GM19395 (cell line): ENCODE measurements around the gene RNF14.
A peak's percentile ranks its signal among the peaks of the same experiment; 100 is the strongest.

Source experiments
- ATAC-seq: cut with Tn5 transposase; IDR thresholded peaks from one replicate; pipeline ENCODE4 v1.9.1; 2021; ENCODE audit warnings: mild to moderate bottlenecking, moderate library complexity; ENCODE audit not compliant: unreplicated experiment

RNF14 gene

DNA sequence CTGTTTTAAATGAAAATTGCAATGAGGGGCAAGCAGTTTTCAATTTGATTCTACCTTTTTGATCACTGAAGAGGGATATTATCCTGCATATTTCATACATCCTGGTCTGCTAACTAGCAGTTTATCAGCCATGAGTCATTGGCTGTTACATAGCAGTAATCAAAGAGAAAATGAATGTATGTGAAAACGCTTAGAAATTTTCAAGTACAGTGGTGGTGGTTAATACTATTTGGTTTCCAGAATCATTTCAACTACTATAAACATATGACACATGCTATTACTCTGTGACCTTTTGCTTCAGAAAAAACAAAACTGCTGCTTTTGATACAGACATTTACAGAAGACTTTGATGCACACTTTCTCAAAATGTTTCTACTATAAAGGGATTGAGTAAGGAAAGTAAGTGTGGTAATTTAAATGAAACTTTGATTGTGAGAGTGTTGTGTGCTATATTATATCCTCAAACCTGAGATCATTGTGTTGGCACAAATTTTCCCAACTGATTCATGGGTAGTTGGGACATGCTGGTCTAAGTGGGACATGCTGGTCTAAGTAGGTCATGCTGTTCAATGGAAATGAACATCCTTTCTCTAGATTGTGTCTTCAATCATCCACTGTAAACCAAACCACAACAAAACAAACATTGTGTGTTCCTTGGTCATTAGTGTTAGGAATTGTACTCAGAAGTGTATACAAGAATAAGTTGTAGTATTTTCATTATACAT, 5.1 kb downstream of the RNF14 start:
- ATAC-seq, result no peak

DNA sequence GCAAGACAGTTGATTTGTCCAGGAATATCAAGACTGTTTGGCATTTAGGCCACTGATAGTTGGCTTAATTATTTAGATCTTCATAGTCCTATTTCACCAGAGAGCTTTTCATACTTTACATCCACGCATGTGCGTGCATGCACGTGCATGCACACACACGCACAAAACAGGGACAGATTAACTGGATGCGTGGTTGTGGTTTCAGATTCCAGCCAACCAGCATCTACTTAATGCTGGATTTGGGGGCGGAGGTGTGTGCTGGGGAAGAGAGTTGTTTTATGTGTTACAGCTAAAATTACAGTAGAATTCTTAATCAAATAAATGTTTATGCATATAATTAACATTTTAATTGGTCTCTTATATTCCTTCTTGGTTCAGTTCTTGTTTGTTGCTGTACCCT, 7.3 kb downstream of the RNF14 start:
- ATAC-seq, result no peak

GRCh38 chr5:141978389-141978788, 9.5 kb downstream of the RNF14 start:
- ATAC-seq, result no peak

DNA sequence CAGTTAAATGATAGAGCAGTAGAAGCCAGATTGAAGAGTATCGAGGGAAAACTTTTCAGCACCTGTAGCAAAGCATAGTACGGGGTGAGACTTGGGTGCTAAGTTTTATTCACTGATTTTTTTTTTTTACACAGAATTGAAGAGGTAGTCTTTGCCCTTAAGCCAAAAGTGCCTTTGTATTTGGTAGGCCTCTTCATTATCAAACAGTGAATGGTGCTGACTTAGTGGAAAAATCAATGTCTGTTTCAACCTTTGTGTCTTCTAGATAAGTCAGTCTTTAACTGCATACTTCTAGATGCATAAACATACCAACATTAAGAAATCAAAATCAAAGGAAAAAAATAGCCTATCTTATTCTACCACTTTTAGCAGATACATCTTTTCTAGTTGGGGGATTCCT, 13.7 kb downstream of the RNF14 start:
- no peak for ATAC-seq

- no peak for ATAC-seq
Measured at GRCh38 chr5:141986072-141986471, 17.2 kb downstream of the RNF14 start.

- no peak for ATAC-seq
Measured at GRCh38 chr5:141989720-141990119, 20.8 kb downstream of the RNF14 start.

- no peak for ATAC-seq
Measured at GRCh38 chr5:141992349-141992963, 23.6 kb downstream of the RNF14 start.

- no peak for ATAC-seq
Measured at GRCh38 chr5:141994511-141995136, 25.7 kb downstream of the RNF14 start.

DNA sequence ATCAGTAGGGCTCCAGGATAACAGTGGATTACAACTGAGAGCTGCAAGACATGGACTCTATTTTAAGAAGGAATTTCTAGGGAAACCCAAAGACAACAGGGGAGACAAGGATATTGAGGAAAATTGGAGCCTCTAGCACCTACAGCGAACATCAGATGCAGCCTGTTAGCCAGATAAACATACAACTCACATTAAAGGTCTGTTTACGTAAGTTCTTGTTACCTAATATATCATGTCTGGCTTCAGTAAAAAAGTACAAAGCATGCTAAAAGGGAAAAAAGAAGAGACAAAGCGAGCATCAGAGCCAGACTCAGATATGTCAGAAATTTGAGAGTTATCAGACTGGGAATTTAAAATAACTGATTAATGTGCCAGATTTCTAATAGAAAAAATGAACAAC, 26.8 kb downstream of the RNF14 start:
- no peak for ATAC-seq

DNA sequence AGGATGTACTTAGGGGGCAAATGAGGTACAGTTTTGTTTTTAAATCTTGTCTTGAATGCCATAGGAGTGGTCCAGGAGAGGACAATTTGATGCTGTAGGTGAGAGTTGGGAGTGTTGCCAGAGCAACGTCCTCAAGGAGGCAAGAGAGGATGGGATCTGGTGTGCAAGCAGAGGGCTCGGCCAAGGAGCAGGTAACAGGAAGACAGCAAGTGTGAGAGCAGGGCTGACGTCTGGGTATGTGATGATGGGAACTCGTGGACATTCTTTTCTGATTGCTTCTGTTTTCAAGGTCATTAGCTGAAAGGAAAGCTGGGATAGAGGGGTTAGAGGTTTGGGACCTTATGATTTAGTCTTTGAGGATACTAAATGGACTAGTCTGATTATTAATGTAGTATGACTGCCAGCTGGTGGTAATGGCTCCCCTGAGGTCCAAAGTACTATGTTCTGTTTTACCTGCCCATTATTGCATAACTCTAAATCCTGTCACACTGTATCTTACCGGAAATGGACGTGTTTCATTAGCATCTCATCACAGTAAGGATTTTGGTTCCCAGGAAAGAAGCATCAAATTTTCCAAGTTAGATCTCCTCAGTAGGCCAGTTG, 28.6 kb downstream of the RNF14 start:
- no peak for ATAC-seq

DNA sequence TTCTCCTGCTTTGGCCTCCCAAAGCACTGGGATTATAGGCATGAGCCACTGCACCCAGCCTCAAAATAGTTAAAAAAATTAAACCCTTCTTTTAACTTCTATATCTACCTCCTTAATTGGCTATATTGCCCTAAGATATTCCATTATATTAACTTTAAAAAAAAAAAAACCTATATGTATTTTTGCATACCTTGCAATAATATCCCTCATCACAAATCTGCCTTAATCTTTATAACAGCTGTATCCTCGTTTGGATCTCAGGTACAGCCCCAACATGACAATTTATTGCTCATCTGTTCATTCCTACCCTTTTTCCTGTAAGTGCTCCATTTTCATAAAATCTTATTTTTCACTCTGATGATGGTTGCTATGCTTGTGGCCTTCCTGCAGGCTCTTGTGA, 31.3 kb downstream of the RNF14 start:
- no peak for ATAC-seq

- no peak for ATAC-seq
Measured at GRCh38 chr5:142000704-142001484, 32.0 kb downstream of the RNF14 start.

DNA sequence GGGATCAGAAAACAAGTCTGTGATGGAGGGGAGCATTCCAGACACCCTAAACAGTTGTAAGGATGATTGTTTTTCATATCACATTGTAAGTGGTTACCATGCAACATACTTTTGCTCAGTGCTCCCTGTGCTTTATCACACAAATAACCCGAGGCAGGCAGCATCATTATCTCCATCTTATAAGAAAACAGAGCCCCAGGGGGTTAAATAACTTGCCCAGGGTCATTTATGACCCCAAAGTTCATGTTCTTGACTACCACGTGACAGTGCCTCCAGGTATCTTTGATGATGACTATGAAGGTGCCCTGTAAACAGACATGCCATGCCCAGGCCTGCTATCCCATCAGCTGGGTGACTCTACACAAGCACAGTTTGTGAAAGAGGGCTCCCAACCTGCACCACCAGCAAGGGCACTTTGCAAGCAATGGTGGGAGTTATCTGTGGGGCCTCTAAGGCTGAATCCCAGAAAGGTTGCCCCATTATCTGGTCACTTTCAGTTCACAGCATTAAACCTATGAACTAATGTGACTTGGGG, 34.4 kb downstream of the RNF14 start:
- no peak for ATAC-seq

DNA sequence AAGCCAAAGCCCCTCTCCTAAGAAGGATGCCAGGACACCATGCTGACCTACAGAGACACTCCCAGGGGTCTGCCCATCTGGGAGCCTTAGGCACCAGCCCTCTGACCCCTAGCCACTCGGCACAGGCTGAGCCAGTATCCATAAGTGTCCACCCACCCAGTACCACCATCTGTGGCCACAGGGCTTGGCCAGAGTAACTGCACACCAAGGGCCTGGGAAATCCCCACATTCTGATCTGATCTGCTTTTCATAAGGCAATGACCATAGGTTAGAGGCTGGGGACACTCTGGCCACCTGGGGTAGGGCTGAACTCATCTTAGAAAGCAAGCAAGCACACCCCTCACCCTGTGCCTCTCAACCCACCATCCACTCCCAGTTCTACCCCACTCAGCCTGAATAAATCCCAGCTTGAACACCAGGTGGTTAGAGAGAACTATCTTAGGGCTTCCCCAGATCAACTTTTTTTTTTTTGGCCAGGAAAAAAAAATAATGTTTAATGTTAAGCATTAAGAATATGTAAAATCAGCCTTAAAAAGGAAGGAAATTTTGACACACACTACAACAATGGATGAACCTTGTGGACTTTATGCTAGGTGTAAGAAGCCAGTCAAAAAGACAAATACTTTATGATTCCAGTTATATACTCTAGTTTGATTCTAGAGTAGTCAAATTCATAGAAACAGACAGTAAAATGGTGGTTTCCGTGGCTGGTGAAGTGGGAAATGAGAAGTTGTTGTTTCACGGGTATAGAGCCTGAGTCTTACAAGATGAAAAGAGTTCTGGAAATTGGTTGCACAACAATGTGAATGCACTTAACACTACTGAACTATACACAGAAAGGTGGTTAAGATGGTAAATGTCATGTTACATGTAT, 37.7 kb downstream of the RNF14 start:
- peak; percentile 66 for ATAC-seq

DNA sequence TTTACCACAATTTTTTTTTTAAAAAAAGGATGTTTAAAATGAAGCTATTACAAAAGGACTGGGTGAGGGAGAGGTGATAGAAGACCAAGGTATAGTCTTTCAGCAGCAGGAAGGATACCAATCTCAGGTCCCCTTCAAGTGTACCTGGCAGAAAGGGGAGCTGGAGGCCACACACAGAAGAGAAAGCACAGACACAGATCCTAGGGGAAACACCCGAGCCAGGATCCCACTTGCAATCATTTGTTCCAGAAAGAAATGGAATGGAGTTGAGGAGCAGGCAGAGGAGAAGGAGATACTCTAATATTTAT, 38.3 kb downstream of the RNF14 start:
- peak; percentile 15 for ATAC-seq

GRCh38 chr5:142008813-142009212, 39.9 kb downstream of the RNF14 start:
- no peak for ATAC-seq

- ATAC-seq, result no peak
Measured at GRCh38 chr5:142009886-142010285, 41.0 kb downstream of the RNF14 start.

DNA sequence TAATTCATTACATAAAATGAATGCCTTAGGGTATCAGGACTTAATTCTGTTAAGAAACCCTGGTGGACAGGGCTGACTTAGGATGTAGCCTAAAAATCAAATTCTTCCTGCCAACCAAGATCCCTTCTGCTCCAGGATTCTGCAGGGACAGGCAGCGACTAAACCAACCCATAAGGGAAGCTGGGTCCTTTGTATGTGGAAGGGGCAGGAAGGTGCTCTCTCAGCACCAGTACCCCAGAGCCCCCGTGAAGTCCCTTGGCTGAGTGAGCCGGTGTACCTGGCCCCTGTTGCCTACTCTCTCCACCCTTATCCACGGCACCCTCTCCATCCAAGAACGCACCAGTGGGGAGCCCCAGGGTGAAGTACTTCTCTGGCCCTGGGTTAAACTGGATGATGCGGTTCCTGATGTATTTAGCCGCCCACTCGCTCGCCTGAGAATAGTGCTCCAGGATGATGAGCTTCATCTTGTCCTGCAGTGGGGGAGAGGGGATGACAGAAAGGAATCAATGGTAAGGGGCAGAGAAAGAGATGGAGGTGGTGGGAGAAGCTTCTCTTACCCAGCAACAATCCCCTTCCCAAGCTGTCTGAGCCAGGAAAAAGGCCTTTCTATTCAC, 42.8 kb downstream of the RNF14 start:
- no peak for ATAC-seq

GRCh38 chr5:142012186-142012785, 43.4 kb downstream of the RNF14 start:
- ATAC-seq, result no peak
